MV-4-11 (cell line): Measurements from ENCODE around the gene SMKR1.

Experiments used
- DNase-seq: peaks from one replicate; lab custom pipeline; 2025; lab: John Stamatoyannopoulos, UW

Gene SMKR1

DNA sequence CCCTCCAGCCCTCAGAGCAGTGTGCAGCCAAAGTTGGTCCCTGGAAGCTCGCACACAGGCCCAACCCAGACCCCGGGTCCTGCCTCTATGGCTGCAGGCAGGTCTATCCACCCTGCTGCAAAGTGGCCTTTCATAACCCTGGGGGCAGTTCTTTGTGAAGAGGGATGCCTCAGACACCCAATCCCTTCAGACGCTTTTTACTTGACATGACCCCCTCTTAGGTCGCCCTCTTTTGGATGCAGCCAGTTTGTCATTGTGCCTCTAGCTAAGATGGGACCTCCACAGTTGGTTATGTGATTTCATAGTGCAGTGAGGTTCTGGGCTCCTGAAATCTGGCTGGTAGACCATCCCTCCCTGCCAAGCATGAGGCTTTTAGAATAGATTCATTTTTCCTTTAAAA is 27.3 kb downstream of the SMKR1 start:
- DNase-seq = no peak

- DNase-seq = peak; percentile 75
These were observed 28.6 kb downstream of the SMKR1 start for GRCh38 chr7:129530795-129531391.

DNA sequence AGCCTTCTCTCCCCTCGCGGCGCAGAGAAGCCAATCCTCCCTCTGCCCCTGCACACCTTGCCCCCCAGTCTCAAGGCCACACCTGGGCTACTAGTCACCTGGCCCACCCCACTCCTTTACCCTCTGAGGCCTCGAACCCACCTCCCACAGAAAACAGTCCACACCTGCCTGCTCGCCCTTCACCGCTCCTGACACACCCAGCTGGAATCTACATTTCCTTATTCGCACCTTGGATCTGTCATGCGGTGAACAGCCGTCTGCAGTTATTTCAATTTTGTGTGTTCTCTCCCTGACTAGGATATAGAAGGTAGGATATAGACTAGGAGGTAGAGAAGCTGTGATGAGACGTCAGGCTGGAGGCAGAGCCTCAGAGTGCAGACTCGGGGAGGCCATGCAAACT is 29.4 kb downstream of the SMKR1 start:
- DNase-seq = no peak

GRCh38 chr7:129532375-129532774 is 30.0 kb downstream of the SMKR1 start:
- DNase-seq = no peak

- peak; percentile 43 for DNase-seq
These were observed 32.4 kb downstream of the SMKR1 start for GRCh38 chr7:129534558-129535274.

GRCh38 chr7:129535896-129536295 is 33.6 kb downstream of the SMKR1 start:
- no peak for DNase-seq

DNA sequence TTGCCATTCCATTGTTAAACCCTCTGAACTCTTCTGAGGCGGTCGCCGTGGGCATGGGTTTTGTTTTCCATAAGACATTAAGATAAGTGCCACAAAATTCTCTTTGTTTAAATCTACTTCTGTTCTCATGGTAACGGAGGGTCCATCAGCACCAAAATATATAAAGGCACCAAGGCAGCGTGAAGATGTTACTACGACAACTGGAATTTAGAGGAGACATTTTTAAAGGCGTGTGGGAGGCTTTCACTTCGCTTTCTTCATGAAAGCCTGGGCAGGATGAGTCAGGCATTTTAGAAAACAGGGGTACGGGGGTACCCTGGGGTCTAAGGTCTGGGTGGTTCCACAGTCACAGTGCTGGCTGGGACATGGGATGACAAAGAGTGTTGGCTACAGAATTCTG is 34.0 kb downstream of the SMKR1 start:
- peak; percentile 8 for DNase-seq

DNA sequence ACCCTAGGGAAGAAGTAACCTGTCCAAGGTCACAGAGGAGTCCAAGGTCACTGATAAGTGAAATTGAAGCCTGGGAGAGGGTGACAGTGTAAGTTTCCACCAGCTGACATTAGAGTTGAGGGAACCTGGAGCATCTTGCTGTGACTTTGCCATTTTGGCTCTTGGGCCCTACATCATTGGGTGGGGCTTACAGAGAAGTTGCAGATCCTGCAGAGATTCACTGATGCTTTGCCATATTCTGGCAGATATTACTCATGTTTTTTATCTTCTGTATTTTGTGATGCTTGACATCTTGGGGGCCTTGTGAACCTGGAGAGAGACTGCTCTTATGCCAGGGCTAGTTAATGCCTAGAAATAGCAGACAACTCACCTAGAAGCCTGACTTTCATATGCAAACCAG is 36.5 kb downstream of the SMKR1 start:
- no peak for DNase-seq

GRCh38 chr7:129540340-129540739 is 38.0 kb downstream of the SMKR1 start:
- DNase-seq = no peak

DNA sequence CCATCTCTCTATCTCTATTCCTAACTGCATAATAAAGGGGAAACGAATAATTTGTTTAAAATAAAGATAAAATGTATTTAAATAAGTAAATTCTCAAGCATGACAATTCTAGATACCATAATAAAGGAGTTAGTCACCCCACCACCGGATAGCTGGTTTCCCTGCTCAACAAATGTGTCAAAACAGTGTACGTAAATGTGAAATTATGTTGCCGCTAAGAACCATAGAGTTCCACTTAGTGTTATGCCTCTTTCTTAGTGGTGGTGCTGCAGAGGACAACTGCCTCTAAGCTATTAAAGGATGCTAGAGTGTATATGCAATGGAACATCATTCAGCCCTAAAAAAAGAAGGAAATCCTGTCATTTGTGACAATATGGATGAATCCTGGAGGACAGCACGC is 42.4 kb downstream of the SMKR1 start:
- no peak for DNase-seq

DNA sequence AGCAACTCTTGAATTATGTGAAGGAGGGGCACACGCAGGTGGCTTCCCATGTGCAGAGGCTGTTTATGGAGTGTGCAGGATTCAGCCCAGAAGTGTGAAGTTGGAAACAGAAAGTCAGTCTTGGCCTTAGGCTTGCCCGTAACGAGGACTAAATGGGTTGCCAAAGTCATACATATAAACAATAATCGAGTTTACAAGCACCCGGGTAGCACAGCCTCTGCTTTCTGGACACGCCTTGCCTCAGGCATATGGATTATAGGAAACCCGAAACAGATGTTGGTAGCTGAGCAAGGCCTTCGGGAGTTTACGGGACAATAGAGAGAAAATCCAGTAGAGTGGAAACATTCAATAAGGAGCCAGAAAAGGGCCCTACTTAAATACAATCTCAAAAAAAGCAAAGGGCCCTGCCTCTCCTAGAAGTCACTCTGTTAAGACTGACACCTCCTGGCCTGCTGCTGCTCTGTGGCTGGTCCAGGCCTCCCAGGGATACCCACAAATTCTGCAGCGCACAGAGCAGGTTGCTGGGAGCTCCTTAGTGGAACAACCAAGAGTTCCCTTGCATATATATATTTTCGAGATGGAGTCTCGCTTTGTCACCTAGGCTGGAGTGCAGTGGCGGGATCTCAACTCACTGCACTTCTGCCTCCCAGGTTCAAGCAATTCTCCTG is 48.5 kb downstream of the SMKR1 start:
- no peak for DNase-seq

GRCh38 chr7:129553899-129554461 is 51.6 kb downstream of the SMKR1 start:
- peak; percentile 13 for DNase-seq

DNA sequence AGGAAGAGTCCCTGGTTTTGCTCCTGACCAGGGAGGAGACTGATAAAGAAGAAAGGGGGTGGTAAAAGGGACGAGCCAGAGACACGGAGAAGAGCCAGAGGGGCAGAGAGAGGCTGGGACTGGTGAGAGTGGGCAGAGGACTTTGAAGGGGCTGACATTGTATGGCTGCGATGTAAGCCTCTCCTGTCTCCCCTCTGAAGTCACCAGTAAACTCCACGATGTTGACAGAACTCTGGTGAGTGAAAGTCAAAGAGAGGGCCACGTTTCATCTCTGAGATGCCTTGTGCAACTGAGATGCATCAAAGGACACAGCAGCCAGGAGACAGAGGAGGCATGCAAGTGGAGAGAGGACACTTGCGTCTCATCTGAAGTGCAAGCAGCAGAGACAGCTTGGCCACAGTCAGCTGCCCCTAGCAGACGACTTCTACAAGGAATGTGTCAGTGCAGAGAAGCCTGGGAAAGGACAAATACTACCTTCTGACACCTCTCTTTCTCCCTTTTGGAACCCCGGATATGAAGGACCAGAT is 54.3 kb downstream of the SMKR1 start:
- no peak for DNase-seq

- no peak for DNase-seq
These were observed 55.6 kb downstream of the SMKR1 start for GRCh38 chr7:129557686-129558481.

DNA sequence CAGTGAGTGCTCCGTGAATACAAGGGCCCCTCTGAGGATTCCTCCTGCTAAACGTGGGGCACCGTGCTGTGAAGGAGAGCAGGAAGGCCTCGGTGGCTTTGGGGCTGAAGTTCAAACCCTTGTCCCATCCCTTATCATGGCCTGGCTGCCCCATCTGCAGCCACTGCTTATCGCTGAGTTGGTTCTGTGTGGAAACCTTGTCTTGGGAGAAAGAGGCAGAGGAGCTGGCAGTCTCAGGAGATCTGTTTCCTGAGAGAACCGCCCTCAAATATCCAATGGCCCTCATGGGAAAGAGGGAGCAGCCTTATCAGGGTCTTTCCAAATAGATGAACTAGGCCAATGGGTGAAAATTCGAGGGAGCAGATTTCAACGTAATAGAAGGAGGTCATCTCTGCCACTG is 57.2 kb downstream of the SMKR1 start:
- no peak for DNase-seq

DNA sequence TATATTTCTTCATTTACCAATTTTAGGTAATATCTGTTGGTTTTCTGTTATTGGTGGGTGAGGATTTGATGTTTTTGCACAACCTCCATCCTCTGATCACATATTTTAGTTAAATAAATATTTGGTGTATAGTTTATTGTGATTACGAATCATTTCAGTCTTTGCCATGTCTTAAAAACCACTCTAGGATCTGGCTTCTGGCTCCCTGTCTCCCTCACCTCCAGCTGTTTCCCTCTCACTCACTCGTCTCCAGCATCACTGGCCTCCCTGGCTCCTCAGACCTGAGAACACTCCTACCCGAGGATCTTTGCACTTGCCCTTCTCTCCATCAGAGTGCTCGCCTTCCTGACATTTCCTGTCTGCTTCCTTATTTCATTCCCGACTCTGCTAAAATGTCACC is 58.5 kb downstream of the SMKR1 start:
- DNase-seq = no peak

GRCh38 chr7:129561677-129562359 is 59.5 kb downstream of the SMKR1 start:
- peak; percentile 69 for DNase-seq
